Breast epithelium (tissue), 3 donors: ENCODE measurements around the gene RASSF10.

Source experiments
- CTCF ChIP-seq, 3 donors: fragments of 450-650 bp; IDR thresholded peaks; one replicate each; pipeline ENCODE4 v1.5.1; 2016 to 2017; ENCODE audit warnings: antibody characterized with exemption in 3 of 3, mild to moderate bottlenecking in 3 of 3, moderate library complexity in 3 of 3
- POLR2A ChIP-seq: fragments of 450-650 bp; IDR thresholded peaks from one replicate; pipeline ENCODE4 v1.6.1; 2016; ENCODE audit warnings: antibody characterized with exemption, mild to moderate bottlenecking, moderate library complexity
- POLR2AphosphoS5 ChIP-seq, 3 donors: sonication (generic); formaldehyde crosslinking; IDR thresholded peaks; one replicate each; pipeline ENCODE4 v1.6.1; 2017; ENCODE audit warnings: antibody characterized with exemption in 3 of 3

GRCh38 chr11:12963792-12964536 lies 45.2 kb upstream of the RASSF10 start:
- TF ChIP-seq CTCF (IDR thresholded peaks at IDR 0.05) (peak; percentile 87 to 93 (median 92)), POLR2A (no peak), POLR2AphosphoS5 (IDR thresholded peaks at IDR 0.05) (peak in 1 of 3 donors; percentile 27)
